ENCODE results near the gene AMDHD1.

DNA sequence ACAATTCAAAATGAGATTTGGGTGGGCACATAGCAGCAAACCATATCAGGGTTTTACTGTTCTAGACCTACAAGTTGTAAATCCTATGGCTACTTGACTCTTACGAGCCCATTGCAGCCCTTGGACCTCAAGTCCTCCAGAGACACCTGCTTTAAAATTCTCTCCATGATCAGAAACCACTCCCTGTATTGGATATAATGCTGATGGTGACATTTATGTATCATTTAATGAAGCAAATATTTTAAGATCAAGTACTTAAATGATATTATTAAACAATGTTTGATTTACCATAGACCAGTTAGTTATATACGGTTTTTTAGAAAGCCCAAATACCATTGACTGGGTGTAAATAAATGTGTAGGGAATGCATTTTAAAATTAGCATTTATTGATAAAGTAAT, 24.2 kb downstream of the AMDHD1 start:
- TF ChIP-seq MEIS1 (CRISPR knock-in tag; IDR thresholded peaks at IDR 0.05; ENCODE audit: borderline replicate concordance), result no peak
- TF ChIP-seq, protein P1, sequence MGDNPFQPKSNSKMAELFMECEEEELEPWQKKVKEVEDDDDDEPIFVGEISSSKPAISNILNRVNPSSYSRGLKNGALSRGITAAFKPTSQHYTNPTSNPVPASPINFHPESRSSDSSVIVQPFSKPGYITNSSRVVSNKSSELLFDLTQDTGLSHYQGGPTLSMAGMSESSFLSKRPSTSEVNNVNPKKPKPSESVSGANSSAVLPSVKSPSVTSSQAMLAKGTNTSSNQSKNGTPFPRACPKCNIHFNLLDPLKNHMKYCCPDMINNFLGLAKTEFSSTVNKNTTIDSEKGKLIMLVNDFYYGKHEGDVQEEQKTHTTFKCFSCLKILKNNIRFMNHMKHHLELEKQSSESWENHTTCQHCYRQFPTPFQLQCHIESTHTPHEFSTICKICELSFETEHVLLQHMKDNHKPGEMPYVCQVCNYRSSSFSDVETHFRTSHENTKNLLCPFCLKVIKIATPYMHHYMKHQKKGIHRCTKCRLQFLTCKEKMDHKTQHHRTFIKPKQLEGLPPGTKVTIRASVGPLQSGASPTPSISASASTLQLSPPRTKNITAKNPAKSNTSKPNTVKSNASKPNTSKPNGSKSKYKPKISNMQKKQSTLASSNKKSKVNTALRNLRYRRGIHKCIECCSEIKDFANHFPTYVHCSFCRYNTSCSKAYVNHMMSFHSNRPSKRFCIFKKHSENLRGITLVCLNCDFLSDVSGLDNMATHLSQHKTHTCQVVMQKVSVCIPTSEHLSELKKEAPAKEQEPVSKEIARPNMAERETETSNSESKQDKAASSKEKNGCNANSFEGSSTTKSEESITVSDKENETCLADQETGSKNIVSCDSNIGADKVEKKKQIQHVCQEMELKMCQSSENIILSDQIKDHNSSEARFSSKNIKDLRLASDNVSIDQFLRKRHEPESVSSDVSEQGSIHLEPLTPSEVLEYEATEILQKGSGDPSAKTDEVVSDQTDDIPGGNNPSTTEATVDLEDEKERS (tag by site-specific recombination; IDR thresholded peaks at IDR 0.05), result no peak
- TF ChIP-seq, protein P2, sequence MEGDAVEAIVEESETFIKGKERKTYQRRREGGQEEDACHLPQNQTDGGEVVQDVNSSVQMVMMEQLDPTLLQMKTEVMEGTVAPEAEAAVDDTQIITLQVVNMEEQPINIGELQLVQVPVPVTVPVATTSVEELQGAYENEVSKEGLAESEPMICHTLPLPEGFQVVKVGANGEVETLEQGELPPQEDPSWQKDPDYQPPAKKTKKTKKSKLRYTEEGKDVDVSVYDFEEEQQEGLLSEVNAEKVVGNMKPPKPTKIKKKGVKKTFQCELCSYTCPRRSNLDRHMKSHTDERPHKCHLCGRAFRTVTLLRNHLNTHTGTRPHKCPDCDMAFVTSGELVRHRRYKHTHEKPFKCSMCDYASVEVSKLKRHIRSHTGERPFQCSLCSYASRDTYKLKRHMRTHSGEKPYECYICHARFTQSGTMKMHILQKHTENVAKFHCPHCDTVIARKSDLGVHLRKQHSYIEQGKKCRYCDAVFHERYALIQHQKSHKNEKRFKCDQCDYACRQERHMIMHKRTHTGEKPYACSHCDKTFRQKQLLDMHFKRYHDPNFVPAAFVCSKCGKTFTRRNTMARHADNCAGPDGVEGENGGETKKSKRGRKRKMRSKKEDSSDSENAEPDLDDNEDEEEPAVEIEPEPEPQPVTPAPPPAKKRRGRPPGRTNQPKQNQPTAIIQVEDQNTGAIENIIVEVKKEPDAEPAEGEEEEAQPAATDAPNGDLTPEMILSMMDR (tag by site-specific recombination; IDR thresholded peaks at IDR 0.05), result no peak
- no peak for TF ChIP-seq ZNF747 (tag by site-specific recombination; IDR thresholded peaks at IDR 0.05)
- no peak for TF ChIP-seq ZNF18 (tag by site-specific recombination; IDR thresholded peaks at IDR 0.05)
- no peak for TF ChIP-seq ZNF274 (IDR thresholded peaks at IDR 0.05; ENCODE audit: low read length)
- TF ChIP-seq ZNF274 (tag by site-specific recombination; IDR thresholded peaks at IDR 0.05; ENCODE audit: borderline replicate concordance), result no peak
- TF ChIP-seq ZFHX2 (tag by site-specific recombination; conservative IDR thresholded peaks at IDR 0.05), result no peak
- TF ChIP-seq, protein P3, sequence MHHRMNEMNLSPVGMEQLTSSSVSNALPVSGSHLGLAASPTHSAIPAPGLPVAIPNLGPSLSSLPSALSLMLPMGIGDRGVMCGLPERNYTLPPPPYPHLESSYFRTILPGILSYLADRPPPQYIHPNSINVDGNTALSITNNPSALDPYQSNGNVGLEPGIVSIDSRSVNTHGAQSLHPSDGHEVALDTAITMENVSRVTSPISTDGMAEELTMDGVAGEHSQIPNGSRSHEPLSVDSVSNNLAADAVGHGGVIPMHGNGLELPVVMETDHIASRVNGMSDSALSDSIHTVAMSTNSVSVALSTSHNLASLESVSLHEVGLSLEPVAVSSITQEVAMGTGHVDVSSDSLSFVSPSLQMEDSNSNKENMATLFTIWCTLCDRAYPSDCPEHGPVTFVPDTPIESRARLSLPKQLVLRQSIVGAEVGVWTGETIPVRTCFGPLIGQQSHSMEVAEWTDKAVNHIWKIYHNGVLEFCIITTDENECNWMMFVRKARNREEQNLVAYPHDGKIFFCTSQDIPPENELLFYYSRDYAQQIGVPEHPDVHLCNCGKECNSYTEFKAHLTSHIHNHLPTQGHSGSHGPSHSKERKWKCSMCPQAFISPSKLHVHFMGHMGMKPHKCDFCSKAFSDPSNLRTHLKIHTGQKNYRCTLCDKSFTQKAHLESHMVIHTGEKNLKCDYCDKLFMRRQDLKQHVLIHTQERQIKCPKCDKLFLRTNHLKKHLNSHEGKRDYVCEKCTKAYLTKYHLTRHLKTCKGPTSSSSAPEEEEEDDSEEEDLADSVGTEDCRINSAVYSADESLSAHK (tag by site-specific recombination; IDR thresholded peaks at IDR 0.05), result no peak
- no peak for TF ChIP-seq ZSCAN5A (tag by site-specific recombination; IDR thresholded peaks at IDR 0.05)
- TF ChIP-seq ZNF558 (tag by site-specific recombination; IDR thresholded peaks at IDR 0.05), result no peak
- no peak for TF ChIP-seq ZNF214 (tag by site-specific recombination; IDR thresholded peaks at IDR 0.05; ENCODE audit: borderline replicate concordance)
- TF ChIP-seq ZNF202 (tag by site-specific recombination; IDR thresholded peaks at IDR 0.05; ENCODE audit: borderline replicate concordance), result no peak
- TF ChIP-seq OVOL3 (tag by site-specific recombination; IDR thresholded peaks at IDR 0.05), result no peak

Data from HEK293 (cell line).